NB4 (cell line): ENCODE measurements around the gene TAF15.

Experiments used
- POLR2A ChIP-seq: IDR thresholded peaks from 2 replicates; pipeline ENCODE4 v1.6.1; 2011; ENCODE audit warnings: mild to moderate bottlenecking; ENCODE audit not compliant: insufficient read length; ENCODE audit errors: extremely low read depth
- TF ChIP-seq, protein P1 (sequence below): IDR thresholded peaks from one replicate; pipeline ENCODE4 v1.5.1; 2012; ENCODE audit warnings: low read depth, low read length

DNA sequence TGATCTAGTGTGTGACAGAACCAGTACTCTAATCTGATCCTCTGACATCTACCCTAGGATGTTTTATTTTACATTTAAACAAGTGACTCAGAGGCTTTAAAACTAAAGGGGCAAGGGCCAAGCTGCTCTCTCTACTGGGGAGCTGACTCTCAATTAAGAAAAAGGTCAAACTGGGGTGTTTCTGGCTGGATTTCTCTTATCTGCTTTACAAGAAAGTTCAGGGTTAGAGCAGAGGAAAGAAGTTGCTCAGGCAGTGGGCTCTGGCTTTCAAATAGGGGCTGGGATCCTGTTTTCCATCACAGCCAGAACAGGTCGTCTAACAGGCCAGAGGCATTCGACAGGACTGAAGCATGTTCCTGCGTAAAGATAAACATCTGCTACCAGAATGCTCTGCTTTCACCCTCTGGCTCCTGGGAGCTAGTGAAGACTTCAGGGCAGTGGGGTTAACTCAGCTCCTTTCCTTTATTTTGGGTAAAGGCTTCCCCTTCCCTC lies 22.3 kb upstream of the TAF15 start:
- TF ChIP-seq, protein P1, sequence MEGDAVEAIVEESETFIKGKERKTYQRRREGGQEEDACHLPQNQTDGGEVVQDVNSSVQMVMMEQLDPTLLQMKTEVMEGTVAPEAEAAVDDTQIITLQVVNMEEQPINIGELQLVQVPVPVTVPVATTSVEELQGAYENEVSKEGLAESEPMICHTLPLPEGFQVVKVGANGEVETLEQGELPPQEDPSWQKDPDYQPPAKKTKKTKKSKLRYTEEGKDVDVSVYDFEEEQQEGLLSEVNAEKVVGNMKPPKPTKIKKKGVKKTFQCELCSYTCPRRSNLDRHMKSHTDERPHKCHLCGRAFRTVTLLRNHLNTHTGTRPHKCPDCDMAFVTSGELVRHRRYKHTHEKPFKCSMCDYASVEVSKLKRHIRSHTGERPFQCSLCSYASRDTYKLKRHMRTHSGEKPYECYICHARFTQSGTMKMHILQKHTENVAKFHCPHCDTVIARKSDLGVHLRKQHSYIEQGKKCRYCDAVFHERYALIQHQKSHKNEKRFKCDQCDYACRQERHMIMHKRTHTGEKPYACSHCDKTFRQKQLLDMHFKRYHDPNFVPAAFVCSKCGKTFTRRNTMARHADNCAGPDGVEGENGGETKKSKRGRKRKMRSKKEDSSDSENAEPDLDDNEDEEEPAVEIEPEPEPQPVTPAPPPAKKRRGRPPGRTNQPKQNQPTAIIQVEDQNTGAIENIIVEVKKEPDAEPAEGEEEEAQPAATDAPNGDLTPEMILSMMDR, result no peak
- no peak for TF ChIP-seq POLR2A
